Fibroblast of the aortic adventitia (primary cell): Measurements from ENCODE around the gene ZNF581. TPM values are rescaled to one million over a fixed set of nuclear protein-coding genes. Genes with fewer than 3 reads are reported as not detected.

Experiments used
- DNase-seq: peaks from one replicate; pipeline ENCODE4 v3.0.0-alpha.2; 2010; ENCODE audit warnings: low read depth
- H3K4me3 ChIP-seq: 2 replicates; pipeline ENCODE4 v1.5.1; 2011; ENCODE audit warnings: low read depth, mild to moderate bottlenecking, control low read depth, low read length, moderate library complexity
- total RNA-seq: library from RNA; depleted of rRNA; stranded (reverse); fragments of >200 nt; gene quantifications from 2 replicates; pipeline ENCODE4 v1.2.3, GENCODE V29; 2012; ENCODE audit warnings: low replicate concordance
- TF ChIP-seq, protein P1 (sequence below): IDR thresholded peaks from 2 replicates; pipeline ENCODE4 v1.5.1; 2011; ENCODE audit warnings: mild to moderate bottlenecking, low read length, control low read depth, inconsistent platforms; ENCODE audit not compliant: insufficient read depth

Gene ZNF581
- total RNA-seq, 1 donor: 13.9 TPM

DNA sequence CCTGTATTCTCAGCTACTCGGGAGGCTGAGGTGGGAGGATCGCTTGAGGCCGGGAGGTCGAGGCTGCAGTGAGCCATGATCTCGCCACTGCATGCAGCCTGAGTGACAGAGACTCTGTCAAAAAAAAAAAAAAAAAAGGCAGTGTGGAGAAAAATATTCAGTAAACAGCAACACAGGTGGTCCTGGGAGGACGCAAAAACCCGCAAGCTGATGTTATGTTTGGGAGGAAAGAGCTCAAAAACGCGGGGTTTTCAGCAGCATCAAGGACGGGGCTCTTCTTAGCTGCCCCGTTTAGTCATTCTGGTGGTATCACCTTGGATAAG, 18.5 kb upstream of the ZNF581 start:
- H3K4me3 ChIP-seq: peak overlapping the region; percentile 71
- TF ChIP-seq, protein P1, sequence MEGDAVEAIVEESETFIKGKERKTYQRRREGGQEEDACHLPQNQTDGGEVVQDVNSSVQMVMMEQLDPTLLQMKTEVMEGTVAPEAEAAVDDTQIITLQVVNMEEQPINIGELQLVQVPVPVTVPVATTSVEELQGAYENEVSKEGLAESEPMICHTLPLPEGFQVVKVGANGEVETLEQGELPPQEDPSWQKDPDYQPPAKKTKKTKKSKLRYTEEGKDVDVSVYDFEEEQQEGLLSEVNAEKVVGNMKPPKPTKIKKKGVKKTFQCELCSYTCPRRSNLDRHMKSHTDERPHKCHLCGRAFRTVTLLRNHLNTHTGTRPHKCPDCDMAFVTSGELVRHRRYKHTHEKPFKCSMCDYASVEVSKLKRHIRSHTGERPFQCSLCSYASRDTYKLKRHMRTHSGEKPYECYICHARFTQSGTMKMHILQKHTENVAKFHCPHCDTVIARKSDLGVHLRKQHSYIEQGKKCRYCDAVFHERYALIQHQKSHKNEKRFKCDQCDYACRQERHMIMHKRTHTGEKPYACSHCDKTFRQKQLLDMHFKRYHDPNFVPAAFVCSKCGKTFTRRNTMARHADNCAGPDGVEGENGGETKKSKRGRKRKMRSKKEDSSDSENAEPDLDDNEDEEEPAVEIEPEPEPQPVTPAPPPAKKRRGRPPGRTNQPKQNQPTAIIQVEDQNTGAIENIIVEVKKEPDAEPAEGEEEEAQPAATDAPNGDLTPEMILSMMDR: no peak
- no peak for DNase-seq

DNA sequence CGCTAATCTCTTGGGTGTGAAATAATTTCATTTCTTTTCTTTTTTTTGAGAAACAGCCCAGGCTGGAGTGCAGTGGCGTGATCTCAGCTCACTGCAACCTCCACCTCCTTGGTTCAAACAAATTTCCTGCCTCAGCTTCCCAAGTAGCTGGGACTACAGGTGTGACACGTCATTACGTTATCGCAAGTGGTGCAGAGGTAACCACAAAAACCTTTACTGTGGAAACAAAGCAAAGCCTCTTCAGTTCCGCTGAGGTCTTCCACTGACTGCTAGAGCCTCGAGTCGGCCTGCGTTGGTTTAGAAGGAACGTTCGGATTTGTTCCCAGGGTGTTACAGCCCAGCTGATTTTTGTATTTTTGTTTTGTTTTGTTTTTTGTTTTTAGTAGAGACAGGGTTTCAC, 17.1 kb upstream of the ZNF581 start:
- DNase-seq: no peak
- H3K4me3 ChIP-seq: no peak overlapping the region
- TF ChIP-seq, protein P1: no peak

DNA sequence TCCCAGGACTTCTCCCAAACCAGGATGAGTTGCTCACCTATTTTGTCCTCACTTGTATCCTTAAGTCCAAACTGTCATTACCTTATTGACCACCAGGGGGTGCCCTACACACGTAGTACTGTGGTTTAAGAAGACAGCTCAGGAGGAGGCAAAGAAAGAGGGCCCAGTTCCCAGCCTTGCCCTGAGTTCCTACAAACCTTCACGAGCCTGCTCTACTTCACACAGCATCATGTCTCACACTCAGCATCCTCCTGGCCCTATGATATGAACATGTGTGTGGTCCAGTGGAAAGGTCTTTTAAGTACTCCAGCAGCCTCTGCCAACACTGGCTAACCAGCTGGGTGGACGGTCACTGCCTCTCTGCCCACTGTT, 11.0 kb upstream of the ZNF581 start:
- TF ChIP-seq, protein P1: peak; percentile 80
- no peak overlapping the region for H3K4me3 ChIP-seq
- peak; percentile 98 for DNase-seq

DNA sequence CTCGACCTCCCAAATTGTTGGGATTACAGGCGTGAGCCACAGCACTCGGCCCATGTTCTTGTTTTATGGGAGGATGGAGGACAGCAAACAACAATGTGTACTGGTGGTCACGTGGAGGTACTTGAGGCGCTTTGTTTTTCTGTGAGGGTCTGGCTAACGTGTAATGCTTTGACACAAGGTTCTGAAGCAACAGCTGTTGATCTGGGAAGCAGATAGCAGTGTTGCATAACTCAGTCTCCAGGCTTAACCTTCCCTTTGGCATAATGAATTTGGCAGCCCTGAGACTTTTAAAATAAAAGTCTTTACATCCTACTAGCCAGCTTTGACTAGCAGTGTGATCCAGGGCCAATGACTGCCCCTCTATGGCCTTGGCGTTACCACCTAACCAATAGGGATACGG, 9.6 kb upstream of the ZNF581 start:
- TF ChIP-seq, protein P1: no peak
- no peak overlapping the region for H3K4me3 ChIP-seq
- DNase-seq: peak; percentile 33

DNA sequence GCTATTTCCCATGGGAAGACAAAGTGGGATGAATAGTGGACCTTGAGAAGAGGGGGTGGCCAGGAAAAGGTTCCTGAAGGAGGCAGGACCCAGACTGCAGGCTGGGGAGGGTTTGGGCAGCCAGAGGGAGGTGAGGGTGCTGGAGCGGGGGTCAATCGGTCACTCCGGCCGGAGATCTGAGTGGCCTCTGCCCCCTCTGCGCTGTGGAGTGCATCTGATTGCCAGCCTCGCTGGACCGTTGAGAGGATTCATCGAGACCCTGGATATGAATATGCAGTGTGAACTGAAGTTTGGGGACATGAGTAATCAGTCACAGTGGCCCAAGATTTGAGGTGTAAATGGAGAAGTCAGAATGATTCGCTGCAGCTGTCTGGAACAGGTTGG, 8.1 kb upstream of the ZNF581 start:
- peak overlapping the region; percentile 100 for H3K4me3 ChIP-seq
- TF ChIP-seq, protein P1: no peak
- no peak for DNase-seq

DNA sequence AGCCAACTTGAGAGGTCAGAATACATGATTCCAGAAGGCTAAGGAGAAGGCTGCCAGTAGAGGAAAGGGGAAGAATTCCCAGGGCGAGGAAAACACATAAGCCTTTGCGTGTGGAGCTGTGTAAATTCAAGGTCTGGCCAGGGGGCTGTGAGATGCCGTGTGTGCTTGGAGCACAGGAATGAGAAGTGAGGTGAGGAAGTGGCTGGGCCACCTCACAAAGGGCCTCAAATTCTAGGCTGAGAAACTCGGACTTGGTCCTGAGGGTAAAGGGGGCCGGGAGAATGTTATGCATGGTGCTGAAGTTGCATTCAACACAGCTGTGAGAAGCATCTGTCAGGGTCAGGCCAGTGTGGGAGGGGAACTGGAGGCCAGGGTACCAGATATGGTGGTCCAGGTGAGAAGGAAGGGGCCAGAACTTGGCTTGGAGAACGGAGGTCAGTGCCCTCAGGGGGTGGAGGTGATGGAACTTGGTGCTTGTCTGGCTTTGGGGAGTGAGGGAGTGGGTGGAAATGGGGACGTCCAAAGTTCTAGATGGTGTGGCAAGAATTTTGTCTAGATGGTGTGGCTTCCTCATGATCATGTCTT, 7.5 kb upstream of the ZNF581 start:
- TF ChIP-seq, protein P1: no peak
- no peak for DNase-seq

DNA sequence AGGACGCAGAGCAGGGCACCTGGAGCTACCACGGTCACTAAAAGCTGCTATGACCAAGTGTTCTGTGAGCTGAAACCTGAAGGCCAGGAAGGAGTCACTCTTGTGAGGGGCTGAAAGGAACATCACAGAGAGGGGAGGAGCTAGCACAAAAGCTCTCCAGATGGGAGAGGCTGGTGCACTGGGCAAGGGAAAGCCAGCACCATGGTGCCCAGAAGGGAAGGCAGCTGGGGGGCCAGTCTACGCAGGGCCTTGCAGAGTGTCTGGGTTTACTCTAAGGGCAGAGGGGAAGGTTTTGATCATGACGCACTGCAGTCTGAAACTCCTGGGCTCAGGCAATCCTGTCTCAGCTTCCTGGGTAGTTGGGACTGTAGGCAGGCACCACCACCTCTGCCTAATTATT, 6.7 kb upstream of the ZNF581 start:
- TF ChIP-seq, protein P1: no peak
- peak overlapping the region; percentile 100 for H3K4me3 ChIP-seq
- no peak for DNase-seq

More for the DNA sequence above, 7.5 kb upstream of the ZNF581 start:
- peak overlapping the region; percentile 100 for H3K4me3 ChIP-seq
